DND-41 (cell line): ENCODE data around the gene GTF2A1.

ENCODE experiments used
- EZH2 ChIP-seq: IDR thresholded peaks from 3 replicates; pipeline ENCODE4 v1.6.1; 2012; ENCODE audit warnings: borderline replicate concordance, low read depth, mild to moderate bottlenecking, moderate library complexity, low read length, inconsistent platforms; ENCODE audit not compliant: severe bottlenecking
- TF ChIP-seq, protein P1 (sequence below): IDR thresholded peaks from 2 replicates; pipeline ENCODE4 v1.5.1; 2012; ENCODE audit warnings: borderline replicate concordance, low read length, moderate library complexity, mild to moderate bottlenecking; ENCODE audit not compliant: poor library complexity, severe bottlenecking; ENCODE audit errors: extremely low read depth

DNA sequence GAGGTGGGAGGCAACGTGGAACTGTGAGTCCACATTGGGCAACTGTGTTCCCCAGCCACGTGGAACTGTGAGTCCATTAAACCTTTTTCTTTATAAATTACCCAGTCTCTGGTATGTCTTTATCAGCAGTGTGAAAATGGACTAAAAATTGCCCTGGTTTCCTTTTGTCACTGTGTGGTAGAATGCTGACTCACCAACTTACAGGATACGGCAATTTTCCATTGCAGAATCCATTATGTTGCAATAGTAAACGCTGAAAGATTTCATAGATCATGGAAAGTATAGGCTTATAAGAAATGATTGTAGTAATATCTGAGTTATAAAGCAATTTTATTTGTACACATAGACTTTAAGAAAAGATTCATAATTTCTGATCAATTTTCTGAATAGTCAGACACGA lies 93.0 kb downstream of the GTF2A1 start:
- TF ChIP-seq, protein P1, sequence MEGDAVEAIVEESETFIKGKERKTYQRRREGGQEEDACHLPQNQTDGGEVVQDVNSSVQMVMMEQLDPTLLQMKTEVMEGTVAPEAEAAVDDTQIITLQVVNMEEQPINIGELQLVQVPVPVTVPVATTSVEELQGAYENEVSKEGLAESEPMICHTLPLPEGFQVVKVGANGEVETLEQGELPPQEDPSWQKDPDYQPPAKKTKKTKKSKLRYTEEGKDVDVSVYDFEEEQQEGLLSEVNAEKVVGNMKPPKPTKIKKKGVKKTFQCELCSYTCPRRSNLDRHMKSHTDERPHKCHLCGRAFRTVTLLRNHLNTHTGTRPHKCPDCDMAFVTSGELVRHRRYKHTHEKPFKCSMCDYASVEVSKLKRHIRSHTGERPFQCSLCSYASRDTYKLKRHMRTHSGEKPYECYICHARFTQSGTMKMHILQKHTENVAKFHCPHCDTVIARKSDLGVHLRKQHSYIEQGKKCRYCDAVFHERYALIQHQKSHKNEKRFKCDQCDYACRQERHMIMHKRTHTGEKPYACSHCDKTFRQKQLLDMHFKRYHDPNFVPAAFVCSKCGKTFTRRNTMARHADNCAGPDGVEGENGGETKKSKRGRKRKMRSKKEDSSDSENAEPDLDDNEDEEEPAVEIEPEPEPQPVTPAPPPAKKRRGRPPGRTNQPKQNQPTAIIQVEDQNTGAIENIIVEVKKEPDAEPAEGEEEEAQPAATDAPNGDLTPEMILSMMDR: no peak
- no peak for TF ChIP-seq EZH2
